ENCODE results near the gene ZNF77. TPM values are rescaled to one million over a fixed set of nuclear protein-coding genes. Genes with fewer than 3 reads are reported as not detected.
"Not testable (repeated sequence)": the region's sequence is repeated elsewhere in the genome, so short reads cannot be mapped to it uniquely, and the experiment has no call there.

ZNF77 gene
- total RNA-seq, 1 donor = 5.8 TPM

DNA sequence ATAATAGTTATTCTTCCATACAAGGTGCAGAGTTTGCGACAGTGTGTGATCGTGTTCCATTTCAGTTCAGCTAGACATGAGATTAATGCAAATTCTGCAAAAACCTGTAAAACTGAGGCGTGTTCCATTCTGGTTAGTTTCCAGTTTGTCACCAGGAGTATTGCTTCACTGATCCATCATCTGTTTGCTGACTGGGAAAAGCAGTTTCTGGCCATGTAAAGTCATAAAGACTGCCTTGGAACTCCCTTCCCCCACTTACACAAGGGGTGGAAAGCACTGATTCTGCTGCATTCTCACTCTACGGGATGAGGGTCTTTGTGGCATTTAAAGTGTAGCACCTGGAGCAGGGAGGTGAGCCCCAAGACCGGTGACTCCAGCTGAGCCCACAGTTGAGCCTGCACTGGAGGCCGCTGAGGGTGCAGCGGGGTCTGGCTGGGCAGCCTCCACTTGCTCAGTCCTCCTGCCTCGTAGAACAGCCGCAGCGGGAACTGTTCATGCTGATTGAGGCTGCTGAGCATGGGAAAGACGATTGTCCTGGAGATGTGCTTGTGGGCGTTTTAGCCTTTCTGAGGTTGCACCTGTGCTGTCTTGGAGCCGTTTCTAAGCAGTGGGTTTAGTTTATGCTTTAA is 42.1 kb downstream of the ZNF77 start:
- H4K20me1 ChIP-seq (ENCODE audit: insufficient read depth, low read length) = no peaks in the 10 kb centered on the region
- peaks cover 40% of the 10 kb centered on the region for H3K79me2 ChIP-seq (ENCODE audit: insufficient read depth, low read length)
- no peak for DNase-seq (ENCODE audit: insufficient read length, low spot score, missing footprints)
- no peaks in the 10 kb centered on the region for H3K9me3 ChIP-seq (ENCODE audit: low read depth, low read length)
- TF ChIP-seq, protein P1, sequence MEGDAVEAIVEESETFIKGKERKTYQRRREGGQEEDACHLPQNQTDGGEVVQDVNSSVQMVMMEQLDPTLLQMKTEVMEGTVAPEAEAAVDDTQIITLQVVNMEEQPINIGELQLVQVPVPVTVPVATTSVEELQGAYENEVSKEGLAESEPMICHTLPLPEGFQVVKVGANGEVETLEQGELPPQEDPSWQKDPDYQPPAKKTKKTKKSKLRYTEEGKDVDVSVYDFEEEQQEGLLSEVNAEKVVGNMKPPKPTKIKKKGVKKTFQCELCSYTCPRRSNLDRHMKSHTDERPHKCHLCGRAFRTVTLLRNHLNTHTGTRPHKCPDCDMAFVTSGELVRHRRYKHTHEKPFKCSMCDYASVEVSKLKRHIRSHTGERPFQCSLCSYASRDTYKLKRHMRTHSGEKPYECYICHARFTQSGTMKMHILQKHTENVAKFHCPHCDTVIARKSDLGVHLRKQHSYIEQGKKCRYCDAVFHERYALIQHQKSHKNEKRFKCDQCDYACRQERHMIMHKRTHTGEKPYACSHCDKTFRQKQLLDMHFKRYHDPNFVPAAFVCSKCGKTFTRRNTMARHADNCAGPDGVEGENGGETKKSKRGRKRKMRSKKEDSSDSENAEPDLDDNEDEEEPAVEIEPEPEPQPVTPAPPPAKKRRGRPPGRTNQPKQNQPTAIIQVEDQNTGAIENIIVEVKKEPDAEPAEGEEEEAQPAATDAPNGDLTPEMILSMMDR (IDR thresholded peaks at IDR 0.05; ENCODE audit: extremely low read depth, low read depth, low read length) = no peak
- H2AFZ ChIP-seq (ENCODE audit: low read length) = no peak overlapping the region
- no peaks in the 10 kb centered on the region for H3K36me3 ChIP-seq (ENCODE audit: insufficient read depth, low read length)
- H3K4me1 ChIP-seq (ENCODE audit: insufficient read depth, low read length) = no peaks in the 10 kb centered on the region
- no peaks in the 10 kb centered on the region for H3K27me3 ChIP-seq (ENCODE audit: insufficient read depth, low read length)
- H3K4me3 ChIP-seq (ENCODE audit: insufficient read depth, low read length) = no peak overlapping the region
- no peak overlapping the region for H3K4me2 ChIP-seq (ENCODE audit: insufficient read depth, low read length)
- no peak overlapping the region for H3K27ac ChIP-seq (ENCODE audit: low read depth, low read length)

DNA sequence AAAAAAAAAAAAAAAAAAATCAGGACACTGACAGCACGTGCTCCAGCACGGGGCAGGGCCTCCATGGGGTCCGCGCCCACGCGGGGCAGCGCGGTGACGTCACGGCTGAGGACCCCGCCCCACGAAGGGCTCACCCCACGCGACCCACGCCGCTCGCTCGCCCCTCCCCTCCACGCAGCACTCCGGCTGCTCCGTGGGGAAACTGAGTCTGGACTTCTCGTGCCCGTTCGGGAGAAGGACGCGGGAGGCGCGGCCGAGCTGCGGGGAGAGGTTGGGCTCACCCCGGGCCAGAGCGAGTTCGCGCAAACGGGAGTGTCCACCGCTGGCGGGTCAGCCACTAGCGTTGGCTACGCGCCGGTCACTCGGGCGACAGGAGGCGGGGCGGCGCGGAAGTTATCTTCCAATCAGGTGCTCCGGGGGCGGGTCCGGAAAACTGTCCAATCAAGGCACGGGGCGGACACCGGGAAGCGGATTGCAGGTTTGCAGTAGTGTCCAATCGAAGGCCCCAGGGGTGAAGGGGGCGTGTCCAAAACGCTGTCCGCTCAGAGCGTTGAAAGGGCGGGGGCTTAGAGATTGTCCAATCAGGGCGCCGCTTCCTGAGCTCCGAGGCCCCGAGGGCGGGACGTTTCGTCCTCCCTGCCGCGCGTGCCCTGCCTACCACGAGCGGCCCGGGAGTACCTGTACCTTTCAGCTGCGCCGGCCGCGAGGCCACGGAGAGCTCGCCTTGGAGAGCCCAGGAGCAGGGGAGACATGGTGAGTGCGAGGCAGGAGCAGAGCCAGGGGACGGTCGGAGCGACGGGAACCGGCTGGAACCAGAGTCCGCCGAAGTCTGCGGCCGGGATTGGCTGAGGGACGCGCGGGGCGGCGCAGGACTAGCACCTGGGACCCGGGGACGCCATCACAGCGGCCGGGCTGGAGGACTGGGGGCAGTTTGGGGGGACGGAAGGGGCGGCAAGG is 44.2 kb downstream of the ZNF77 start, which contains the start of gene ZNF57:
Gene ZNF57 (plus strand): TSS at position 633 of the 957 bp plus-strand sequence. CDS start 118 bp downstream, at position 751.
- peak within 1 kb of the TSS; percentile 77 for H3K27ac ChIP-seq (ENCODE audit: low read depth, low read length)
- DNase-seq (ENCODE audit: insufficient read length, low spot score, missing footprints) = peak; percentile 99
- no peaks in the 10 kb centered on the region for H4K20me1 ChIP-seq (ENCODE audit: insufficient read depth, low read length)
- H3K4me3 ChIP-seq (ENCODE audit: insufficient read depth, low read length) = peak within 1 kb of the TSS; percentile 94
- H2AFZ ChIP-seq (ENCODE audit: low read length) = peak within 1 kb of the TSS; percentile 93
- H3K4me1 ChIP-seq (ENCODE audit: insufficient read depth, low read length) = no peaks in the 10 kb centered on the region
- no peaks in the 10 kb centered on the region for H3K36me3 ChIP-seq (ENCODE audit: insufficient read depth, low read length)
- H3K9me3 ChIP-seq (ENCODE audit: low read depth, low read length) = peaks cover 7% of the 10 kb centered on the region
- TF ChIP-seq, protein P1 (IDR thresholded peaks at IDR 0.05; ENCODE audit: extremely low read depth, low read depth, low read length) = no peak
- peak within 1 kb of the TSS; percentile 91 for H3K4me2 ChIP-seq (ENCODE audit: insufficient read depth, low read length)
- no peaks in the 10 kb centered on the region for H3K27me3 ChIP-seq (ENCODE audit: insufficient read depth, low read length)
- peaks cover 27% of the 10 kb centered on the region for H3K79me2 ChIP-seq (ENCODE audit: insufficient read depth, low read length)

DNA sequence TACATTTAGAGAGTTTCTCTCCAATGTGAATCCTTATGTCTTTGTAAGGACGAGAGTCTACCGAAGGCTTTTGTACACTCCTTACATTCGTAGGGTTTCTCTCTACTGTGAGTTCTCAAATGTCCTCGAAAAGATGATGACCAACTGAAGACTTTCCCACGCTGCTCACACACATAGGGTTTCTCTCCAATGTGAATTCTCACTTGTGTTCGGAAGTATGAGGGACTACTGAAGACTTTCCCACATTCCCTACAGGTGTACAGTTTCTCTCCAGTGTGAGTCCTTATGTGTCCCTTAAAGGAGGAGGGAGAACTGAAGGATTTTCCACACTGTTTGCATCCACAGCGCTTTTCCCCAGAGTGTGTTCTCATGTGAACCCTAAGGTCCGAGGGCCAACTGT is 48.1 kb downstream of the ZNF77 start:
- no peaks in the 10 kb centered on the region for H3K4me1 ChIP-seq (ENCODE audit: insufficient read depth, low read length)
- H2AFZ ChIP-seq (ENCODE audit: low read length) = no peak overlapping the region
- H3K4me2 ChIP-seq (ENCODE audit: insufficient read depth, low read length) = no peak overlapping the region
- no peak overlapping the region for H3K27ac ChIP-seq (ENCODE audit: low read depth, low read length)
- TF ChIP-seq, protein P1 (IDR thresholded peaks at IDR 0.05; ENCODE audit: extremely low read depth, low read depth, low read length) = no peak
- no peaks in the 10 kb centered on the region for H3K36me3 ChIP-seq (ENCODE audit: insufficient read depth, low read length)
- H3K4me3 ChIP-seq (ENCODE audit: insufficient read depth, low read length) = no peak overlapping the region
- H3K27me3 ChIP-seq (ENCODE audit: insufficient read depth, low read length) = no peaks in the 10 kb centered on the region
- no peak for DNase-seq (ENCODE audit: insufficient read length, low spot score, missing footprints)
- H3K79me2 ChIP-seq (ENCODE audit: insufficient read depth, low read length) = peaks cover 3% of the 10 kb centered on the region
- H3K9me3 ChIP-seq (ENCODE audit: low read depth, low read length) = peaks cover 7% of the 10 kb centered on the region
- H4K20me1 ChIP-seq (ENCODE audit: insufficient read depth, low read length) = no peaks in the 10 kb centered on the region

DNA sequence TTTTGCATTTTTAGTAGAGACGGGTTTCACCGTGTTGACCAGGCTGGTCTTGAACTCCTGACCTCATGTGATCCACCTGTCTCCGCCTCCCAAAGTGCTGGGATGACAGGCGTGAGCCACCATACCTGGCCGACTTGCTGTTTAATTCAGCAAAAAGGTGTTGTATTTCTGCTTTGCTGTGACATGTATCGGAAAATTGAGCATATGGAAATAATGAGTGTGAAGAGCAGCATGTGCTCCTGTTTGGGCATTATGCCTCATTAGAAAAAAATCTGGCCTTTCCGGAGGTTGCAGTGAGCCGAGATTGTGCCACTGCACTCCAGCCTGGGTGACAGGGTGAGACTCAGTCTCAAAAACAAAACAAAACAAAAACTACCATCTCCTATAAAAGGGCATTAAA is 54.2 kb downstream of the ZNF77 start:
- H4K20me1 ChIP-seq (ENCODE audit: insufficient read depth, low read length); H3K27me3 ChIP-seq (ENCODE audit: insufficient read depth, low read length); DNase-seq (ENCODE audit: insufficient read length, low spot score, missing footprints); H3K27ac ChIP-seq (ENCODE audit: low read depth, low read length); H3K36me3 ChIP-seq (ENCODE audit: insufficient read depth, low read length); H3K79me2 ChIP-seq (ENCODE audit: insufficient read depth, low read length); H3K9me3 ChIP-seq (ENCODE audit: low read depth, low read length); H3K4me3 ChIP-seq (ENCODE audit: insufficient read depth, low read length); H3K4me1 ChIP-seq (ENCODE audit: insufficient read depth, low read length); H3K4me2 ChIP-seq (ENCODE audit: insufficient read depth, low read length); H2AFZ ChIP-seq (ENCODE audit: low read length): not testable (repeated sequence)
